GM10248 (cell line): ENCODE results near the gene BLOC1S3.

Experiments
- CTCF ChIA-PET: fragments of 300-600 bp; sonication (Branson Sonifier 250); formaldehyde crosslinking; extraction: SDS; loops from one replicate; lab custom pipeline; 2021; ENCODE audit warnings: antibody characterized with exemption; lab: Yijun Ruan, JAX
- POLR2A ChIA-PET: fragments of 350-650 bp; sonication (Branson Sonifier 250); formaldehyde crosslinking; extraction: SDS; loops from one replicate; lab custom pipeline; 2020; ENCODE audit warnings: antibody characterized with exemption; lab: Yijun Ruan, JAX
- DNase-seq: peaks from one replicate; pipeline ENCODE4 v3.0.0; 2012; ENCODE audit errors: extremely low spot score
- CTCF ChIP-seq: IDR thresholded peaks from 2 replicates; pipeline ENCODE4 v1.5.1; 2012; ENCODE audit warnings: mild to moderate bottlenecking, low read depth; ENCODE audit errors: extremely low read depth, missing control alignments, control extremely low read depth

Gene BLOC1S3

GRCh38 chr19:45171211-45171623 is 7.4 kb upstream of the BLOC1S3 start:
- no peak for TF ChIP-seq CTCF
- ChIA-PET CTCF (interaction anchor here (1.0 to 1.9 kb wide), 2 partner anchors 17 to 34 kb away, joined by 3 to 6 read pairs; no protein-coding TSS in a partner anchor), POLR2A (no interaction called here)
- DNase-seq = no peak

GRCh38 chr19:45172173-45172572 is 6.4 kb upstream of the BLOC1S3 start:
- no peak for DNase-seq
- ChIA-PET POLR2A (no interaction called here), CTCF (interaction anchor here (1.0 to 1.9 kb wide), 2 partner anchors 16 to 35 kb away, joined by 3 to 6 read pairs; no protein-coding TSS in a partner anchor)
- TF ChIP-seq CTCF = no peak

GRCh38 chr19:45172611-45173208 is 5.9 kb upstream of the BLOC1S3 start:
- ChIA-PET POLR2A (no interaction called here), CTCF (interaction anchor here (1.9 kb wide), 1 partner anchor 15 kb away, joined by 6 read pairs; no protein-coding TSS in a partner anchor)
- no peak for DNase-seq
- no peak for TF ChIP-seq CTCF

- no peak for DNase-seq
These were observed 4.8 kb upstream of the BLOC1S3 start for GRCh38 chr19:45173816-45174215.

GRCh38 chr19:45175515-45176345 is 2.9 kb upstream of the BLOC1S3 start:
- ChIA-PET POLR2A (no interaction called here), CTCF (no interaction called here)
- DNase-seq = no peak

More at GRCh38 chr19:45173816-45174215, 4.8 kb upstream of the BLOC1S3 start:
- POLR2A ChIA-PET = no interaction called here
- CTCF ChIA-PET = no interaction called here
- no peak for TF ChIP-seq CTCF

More at GRCh38 chr19:45175515-45176345, 2.9 kb upstream of the BLOC1S3 start:
- no peak for TF ChIP-seq CTCF
